AG08396 (cell line): ENCODE measurements around the gene GJC1.
A peak's percentile ranks its signal among the peaks of the same experiment; 100 is the strongest.

ENCODE experiments used
- DNase-seq: peaks from one replicate; pipeline ENCODE4 v3.0.0; 2012; ENCODE audit warnings: low spot score, mixed read lengths

GJC1 gene

DNA sequence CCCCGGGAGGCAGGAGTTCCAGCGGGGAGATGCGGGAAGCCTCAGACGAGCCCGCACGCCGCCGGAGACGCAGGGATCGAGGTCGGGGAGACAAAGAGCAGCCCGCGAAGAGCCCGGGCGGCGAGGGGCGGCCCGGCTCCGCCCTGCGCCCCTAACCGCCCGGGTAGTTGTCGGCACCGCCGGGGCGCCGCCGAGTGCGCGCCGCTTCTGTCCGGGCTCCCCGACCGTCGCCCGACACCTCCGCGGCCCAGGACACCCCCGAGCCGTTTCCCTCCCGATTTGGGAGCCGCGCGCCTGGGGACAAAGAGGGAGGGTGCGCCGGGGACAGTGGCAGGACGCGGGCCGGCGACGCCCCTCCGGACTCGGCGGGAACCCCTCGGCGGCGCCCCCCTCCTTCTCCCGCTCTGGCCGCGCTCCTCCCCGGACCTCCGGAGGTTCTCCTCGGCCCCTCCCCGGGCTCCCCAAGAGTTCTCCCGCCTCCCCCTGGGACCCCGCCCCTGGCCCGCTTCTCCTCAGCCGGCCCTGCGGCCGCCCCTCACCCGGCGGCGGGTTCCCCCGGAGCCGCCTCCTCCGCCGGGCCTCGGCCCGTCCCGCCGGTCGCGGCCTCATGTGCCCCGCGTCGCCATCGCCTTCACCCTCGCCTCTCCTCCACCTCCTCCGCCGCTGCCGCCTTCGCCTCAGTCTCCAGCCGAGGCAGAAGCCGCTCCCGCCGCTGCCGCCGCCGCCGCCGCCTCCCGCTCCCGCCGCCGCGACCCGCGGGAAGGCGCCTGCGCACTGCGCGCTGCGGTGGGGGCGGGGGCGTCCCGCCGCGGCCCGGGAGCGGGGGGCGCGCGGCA lies at the start of gene GJC1:
TSS of gene GJC1 (minus strand) at position 765 of the 836 bp plus-strand sequence. CDS start 24,470 bp downstream, outside the sequence.
- peak; percentile 77 for DNase-seq

DNA sequence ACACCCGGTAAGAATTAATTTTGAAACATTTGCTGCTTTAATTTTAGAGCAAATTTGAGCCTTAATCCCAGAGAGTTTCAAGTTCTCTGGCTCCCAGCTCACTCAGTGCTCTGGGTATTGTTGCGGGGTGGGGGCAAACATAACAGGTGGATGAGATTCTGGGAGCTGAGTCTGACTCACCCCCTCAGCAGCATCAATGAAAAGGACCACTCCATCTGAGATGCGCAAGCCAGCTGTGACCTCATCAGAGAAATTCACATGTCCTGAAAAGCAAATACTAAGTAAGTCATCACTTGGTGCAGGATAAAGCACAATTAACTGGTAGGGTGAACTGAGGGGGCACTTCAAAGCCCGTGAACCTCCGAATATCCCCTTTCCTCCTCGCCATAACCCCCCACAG lies 49.3 kb upstream of the GJC1 start:
- no peak for DNase-seq

DNA sequence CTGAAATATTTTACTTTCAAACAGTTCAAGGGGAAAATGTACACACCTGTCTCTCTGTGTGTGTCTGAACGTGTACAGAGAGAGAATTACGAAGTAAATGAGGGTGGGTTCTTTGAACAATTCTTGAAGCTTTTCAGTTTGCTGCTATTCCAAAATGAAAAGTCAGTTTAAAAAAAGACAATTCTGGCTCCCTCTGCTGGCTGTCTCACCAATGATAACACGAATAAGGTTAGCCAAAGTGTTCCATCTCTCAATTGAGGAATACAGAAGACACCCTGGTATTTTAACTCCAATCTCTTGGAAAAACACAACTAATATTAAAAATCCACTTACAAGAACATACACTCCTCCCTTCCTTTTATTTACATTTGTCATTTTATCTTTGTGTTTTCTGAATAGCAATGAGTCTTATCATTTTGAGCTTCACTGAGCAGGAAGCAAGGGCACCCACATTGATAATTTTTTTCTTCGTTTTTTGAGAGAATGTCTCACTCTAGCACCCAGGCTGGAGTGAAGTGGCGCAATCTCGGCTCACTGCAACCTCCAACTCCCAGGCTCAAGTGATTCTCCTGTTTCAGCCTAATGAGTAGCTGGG lies 48.6 kb upstream of the GJC1 start:
- DNase-seq = peak; percentile 32

DNA sequence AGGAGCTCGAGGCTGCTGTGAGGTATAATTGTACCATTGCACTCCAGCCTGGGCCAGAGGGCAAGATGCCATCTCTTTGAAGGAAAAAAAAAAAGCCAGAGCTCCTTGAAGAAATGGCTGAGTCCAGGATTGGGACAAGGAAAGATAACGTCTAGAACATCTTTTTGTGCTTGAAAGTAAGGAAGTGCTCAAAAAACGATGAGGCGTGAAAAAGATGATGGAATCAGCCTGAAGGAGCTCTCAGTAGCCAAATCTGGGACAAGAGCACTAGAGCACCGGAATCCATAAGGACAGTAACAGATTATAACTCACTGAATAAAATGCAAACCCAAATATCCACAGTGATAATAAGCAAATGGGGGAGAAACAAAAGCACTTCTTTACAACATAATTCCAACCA lies 47.0 kb upstream of the GJC1 start:
- no peak for DNase-seq

DNA sequence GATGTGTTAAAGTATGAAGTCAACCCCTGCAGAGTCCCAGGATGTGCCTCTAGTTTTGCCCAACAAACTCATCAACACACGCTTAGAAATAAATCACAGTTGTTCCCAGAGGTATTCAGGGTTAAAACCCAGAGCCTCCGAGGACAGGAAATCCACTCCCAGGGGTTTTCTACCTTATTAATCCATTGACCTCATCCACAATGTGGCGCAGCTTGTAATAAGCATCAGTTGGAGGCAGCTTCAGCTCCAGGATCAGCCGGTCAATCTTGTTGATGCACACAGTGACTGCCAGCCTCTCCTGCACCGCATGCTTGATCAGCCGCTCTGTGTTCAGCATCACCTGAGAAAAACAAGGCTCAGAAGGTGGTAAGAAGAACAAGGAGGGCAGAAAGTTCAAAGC lies 45.7 kb upstream of the GJC1 start:
- no peak for DNase-seq

DNA sequence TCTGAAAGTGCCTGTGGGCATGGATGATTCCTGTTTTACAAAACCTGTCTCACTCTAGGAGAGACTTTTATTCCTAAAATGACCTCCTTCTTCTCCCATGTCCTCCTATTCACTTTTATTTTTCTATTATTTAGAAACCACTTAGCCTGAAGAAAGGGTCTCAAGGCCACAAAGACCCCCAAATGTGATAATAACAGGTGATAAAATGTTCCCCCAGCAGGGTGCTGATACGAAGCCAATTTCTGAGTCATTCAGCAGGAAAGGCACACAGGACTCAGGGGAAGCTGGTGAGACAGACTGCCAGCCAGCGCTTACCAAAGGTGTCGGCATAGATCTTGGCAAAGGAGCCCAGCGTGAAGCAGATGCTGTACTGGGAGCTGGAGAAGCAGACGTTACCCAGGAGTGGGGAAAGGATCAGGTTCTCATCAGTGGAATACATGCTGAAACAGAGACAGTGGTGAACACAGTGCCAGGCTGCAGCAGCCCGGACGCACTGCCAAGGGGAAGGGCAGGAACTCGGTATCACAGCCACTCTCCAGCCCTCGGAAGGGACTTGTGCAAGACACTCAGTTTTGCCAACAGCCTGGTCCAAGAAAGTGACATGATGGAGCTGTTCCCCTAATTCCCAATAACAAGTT lies 42.2 kb upstream of the GJC1 start:
- DNase-seq = no peak

DNA sequence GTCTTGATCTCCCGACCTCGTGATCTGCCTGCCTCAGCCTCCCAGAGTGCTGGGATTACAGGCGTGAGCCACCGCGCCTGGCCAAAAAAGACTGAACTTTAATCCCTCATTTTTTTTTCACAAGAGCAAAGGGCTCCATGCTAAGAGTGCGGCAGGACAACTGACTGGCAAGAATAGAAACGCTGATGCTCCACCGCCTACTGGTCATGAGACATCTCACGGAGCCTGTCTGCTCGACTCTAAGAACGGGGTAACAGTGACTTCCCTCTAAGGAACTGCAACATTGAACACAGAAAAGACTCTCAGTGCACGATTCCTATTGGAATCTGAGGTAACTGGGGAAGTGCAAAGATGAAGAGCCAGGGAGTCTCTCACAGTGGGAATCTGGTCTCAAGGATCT lies 41.5 kb upstream of the GJC1 start:
- DNase-seq = no peak

DNA sequence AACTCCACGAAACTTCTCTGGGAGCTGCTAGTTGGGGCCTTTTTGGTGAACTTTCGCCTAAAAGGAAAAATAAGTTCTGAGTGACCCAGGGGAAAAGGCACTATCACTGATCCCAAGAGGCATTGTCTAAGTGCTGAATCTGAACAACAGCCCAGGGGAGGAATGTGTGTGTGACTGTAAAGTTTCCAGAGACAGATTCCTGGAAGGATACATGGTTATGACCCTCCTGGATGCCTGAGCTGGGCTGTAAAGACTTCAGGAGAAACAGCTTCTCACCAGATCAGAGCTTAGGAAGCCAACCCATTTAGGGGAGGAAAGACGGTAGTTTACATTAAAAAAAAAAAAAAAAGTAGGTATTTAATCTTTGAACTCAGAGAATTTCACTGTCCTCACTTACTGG lies 37.8 kb upstream of the GJC1 start:
- no peak for DNase-seq

DNA sequence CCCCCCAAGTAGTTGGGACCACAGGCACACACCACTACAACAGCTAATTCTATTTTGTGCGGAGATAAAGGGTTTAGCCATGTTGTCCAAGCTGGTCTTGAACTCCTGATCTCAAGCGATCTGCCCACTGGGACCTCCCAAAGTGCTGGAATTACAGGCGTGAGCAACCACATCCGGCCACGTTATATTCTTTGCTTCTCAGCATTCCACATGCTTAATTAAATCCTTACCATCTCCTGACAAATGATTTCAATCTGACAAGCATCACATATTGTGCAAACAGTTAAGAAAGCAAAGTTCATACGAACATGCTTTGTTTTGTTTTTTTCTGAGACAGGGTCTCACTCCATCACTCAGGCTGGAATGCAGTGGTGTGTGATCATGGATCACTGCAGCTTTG lies 35.8 kb upstream of the GJC1 start:
- no peak for DNase-seq

DNA sequence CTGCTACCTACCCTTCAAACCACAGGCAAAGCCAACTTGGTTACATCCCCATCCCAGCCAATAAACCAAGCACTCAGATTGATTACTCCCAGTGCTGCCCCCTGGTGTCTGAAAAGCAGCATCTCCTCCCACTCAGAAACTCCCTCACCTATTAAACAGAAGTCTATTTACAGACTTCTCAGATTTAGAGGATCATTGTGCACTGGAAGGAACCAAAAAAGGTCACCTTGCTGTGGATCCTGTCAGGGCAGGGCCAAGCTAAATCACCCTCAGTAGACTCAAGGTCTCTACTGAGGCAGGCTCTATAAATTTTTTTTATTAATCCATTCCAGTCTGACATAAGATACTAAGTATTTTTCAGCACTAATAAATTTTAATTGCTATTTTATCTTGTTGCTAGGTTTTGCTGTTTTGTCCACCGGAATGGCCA lies 35.2 kb upstream of the GJC1 start:
- DNase-seq = peak; percentile 75

DNA sequence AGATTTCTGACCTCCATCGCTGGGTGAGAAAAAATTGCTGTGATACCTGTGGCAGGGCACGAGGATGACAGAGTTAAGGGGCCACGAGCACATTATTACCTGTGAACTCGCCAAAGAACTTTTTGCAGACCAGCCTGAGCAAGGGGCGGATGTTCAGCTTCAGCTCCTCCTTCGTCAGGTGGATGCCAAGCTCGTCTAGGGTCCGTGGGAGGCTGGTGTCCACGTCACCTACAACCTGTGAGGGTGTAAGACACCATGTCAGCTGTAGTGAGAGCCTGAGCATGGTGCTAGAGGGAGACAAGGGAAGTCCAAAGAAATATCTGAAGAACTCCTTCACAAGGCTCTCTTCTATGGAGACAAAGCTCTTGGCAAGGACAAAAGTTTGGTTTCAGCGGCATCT lies 34.7 kb upstream of the GJC1 start:
- no peak for DNase-seq

DNA sequence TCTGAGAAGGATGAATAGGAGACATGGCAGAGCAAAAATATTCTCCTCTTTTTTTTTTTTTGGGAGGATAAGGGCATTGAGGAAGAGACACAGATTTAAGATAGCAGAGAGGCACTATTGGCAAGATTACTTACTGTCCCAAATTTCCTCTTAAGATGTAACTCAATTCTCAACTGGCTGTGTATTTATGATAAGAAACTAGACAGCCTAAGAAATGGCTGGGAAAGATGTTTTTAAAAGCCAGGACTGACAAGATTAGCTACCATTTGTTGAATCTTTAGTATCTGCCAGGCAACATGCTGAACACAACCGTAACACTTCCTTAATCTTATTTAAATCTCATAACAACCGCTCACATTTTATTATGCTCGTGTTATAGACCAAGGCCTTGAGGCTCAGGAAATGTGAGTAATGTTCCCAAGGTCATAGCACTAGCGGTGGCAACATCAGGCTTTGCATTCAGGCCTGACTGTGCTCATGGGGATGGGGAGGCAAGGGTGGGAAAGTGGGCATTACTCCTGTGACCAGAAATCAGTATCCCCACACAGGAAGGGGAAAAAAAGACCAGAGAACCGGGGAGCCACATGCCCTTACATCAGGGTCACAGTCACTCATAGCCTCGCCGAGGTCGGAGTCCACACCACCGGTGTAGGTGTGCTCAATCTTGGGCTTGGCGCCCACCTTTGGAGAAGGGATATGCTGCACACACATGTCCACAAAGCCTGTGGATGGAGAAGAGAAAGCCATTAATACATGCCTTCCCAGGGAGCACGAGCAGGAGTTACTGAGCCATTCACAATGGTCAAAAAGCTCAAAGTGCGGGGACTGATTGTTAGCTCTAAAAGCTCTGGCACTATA lies 33.2 kb upstream of the GJC1 start:
- no peak for DNase-seq

DNA sequence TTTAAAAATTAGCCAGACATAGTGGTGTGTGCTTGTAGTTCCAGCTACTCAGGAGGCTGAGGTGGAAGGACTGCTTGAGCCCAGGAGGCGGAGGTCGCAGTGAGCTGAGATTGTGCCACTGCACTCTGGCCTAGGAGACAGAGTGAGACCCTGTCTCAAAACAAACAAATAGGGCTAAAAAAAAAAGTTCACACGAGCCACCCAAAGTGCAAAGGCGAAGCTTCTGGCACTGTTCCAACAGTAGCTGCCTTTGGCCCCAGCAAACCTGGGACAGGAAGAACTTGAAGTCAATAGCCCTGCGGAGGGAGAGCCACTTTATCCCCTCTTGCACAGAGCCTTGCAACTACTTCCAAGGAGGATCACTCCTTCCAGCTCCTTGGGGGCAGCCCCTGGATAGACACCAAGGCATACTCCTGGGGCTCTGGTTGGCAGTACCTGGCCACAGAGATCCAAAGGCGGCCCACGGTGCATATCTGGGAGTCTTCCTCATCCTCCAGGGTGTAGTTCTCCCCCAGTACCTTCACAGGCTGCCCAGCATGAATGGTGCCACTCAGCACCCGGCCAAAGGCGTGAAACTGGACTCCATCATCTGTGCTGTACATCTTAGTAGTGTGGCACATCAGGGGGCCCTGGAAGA lies 32.3 kb upstream of the GJC1 start:
- no peak for DNase-seq

DNA sequence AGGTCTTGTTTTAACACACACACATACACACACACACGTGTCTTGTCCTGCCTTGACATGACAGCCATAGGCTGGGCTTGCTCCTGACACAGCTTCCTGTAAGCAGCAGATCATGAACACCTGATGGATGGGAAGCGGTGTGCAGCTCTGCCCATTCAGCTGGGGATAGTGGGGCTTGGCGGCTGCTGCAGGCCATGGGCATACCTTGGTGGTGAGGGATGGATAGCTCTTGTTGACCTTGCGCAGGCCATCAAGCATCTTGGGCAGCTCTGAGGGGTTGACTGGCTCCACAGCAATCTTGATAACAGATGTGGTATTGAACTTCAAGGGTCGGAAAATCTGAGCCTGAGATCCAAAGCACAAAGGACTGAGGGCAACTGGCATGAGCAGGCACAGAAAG lies 29.6 kb upstream of the GJC1 start:
- DNase-seq = no peak

DNA sequence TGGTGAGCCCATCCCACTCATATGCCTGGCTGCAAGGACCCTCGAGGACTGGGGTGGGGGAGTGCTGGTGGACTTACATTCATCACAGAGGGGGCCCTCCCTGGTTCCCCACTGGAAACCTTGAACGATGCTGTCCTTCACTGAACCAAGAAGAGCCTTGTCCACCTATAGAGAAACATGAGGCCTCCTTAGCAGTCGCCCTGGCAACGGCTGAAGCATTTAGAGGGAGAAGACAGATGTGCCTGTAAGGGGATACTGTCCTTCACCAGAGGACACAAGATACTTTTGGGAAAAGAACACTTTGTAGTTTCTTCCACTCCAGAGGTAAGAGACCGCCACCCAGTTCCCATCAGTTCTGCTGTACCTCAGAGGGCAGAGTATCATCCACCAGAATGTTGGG lies 24.1 kb upstream of the GJC1 start:
- DNase-seq = no peak

DNA sequence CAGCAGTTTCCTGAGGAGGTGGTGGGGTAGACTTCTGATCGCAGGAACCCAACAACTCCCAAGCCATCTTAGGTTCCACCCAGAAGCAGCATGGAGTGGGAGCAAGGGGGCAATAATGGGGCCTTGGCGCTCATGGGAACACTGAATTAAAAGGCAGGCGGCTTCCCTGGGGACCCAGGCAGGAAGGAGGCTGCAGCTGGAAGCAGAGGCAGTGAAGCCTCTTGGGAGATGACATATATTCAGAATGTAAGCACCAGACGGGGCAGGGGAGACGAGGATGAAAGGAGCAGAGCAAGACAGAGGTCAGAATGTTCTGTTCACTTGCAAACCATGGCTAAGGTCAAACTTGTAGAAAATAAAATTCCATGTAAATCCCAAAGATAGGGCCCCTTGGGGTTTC lies 20.5 kb upstream of the GJC1 start:
- no peak for DNase-seq

DNA sequence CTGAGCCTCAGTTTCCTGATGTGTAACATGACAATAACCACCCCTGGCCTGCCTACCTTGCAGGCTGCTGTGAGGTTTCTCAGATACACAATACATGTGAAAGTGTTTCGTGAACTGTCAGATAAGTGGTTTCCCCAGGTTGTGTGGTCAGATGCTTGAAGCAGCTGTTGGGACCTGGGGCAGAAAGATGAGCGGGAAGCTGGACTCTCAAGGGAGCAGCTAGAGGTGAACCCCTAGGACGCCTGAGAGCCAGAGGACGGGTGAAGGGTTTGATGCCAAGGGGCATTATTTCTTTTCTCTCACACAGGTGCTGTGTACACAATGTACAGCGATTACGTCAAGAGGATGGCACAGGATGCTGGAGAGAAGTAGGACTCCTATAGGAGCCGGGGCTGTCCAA lies 19.9 kb upstream of the GJC1 start:
- no peak for DNase-seq

DNA sequence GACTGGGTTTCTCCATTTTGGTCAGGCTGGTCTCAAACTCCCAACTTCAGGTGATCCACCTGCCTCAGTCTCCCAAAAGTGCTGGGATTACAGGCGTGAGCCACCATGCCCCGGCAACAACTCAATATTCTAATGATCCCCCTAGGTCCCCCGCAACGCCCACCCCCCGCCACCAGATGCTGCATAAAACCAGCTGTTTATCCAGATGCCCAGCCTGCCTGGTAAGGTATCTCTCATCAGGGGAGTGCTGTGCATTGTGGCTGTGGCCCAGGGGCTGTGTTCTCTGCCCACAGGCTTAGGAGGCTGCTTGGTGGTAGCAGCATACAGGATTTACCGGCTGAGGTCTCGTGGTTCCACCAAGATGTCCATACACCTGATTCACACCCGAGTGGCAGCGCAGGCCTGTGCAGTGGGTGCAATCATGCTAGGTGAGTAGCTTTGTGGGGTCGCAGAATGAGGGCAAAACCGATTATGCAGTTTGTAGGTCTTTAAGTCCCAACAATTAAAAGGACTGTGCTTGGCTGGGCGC lies 18.9 kb upstream of the GJC1 start:
- no peak for DNase-seq

DNA sequence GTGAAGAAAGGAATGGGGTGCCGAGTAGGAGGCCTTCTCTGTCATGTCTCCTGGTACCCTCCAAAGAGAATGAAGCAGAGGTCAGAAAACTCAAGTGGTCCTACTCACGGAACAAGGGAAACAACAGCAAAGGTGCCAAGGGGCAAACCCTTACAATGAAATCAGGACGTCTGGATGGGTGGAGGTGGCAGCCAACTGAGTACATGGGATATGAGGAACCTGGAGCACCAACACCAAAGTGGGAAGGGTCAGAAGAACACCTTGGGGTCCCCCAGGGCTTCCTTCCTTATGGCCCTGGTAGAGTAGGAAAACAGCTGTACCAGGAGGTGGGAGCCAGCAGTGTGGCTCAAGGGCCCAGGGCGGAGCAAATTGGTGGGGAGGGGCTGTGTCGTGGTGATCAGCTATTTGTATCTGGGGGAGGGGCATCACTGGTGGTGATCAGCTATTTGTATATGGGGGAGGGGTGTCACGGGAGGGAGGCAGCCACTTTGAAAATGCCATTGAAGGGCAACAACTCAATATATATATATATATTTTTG lies 18.2 kb upstream of the GJC1 start:
- no peak for DNase-seq

DNA sequence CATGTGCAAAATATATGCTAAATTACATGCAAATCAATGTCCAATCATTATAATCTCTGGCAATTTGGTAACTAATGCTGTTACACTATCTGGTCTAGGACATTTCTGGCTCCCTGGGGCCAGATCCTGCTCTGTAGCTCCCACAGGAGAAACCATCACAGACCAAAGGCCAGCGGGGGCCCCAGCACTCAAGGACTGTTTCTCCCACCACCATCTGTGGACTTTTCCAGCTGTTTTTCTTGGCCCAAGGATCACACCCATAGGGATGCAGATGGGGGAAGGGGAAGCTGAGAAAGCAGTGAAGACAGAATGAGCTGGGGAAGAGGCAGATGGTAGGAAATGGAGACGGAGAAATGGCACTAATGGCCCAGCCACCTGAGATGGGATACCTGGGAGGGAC lies 17.5 kb upstream of the GJC1 start, which contains the start of gene HIGD1B:
TSS of gene HIGD1B (plus strand) at position 298 of the 400 bp plus-strand sequence. CDS start 270 bp downstream, outside the sequence.
- no peak for DNase-seq

DNA sequence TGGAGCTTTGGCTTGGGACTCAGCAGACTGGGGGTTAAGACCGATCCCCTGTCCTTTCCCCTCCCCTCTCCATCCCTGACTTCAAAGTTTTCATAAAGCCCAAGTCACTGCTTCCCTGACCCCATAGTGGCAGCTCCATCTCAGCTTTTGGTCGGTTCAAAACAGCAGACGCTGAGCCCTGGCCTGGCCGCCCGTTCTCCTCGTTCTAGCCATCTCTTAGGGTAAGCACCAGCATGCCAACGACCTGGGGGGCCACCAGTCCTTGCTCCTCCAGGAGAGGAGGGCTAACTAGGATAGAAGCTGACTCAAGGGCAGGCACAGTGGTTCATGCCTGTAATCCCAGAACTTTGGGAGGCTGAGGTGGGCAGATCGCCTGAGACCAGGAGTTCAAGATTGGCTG lies 16.1 kb upstream of the GJC1 start:
- DNase-seq = no peak
